Upper lobe of left lung (tissue), 4 donors: Measurements from ENCODE around the gene ARHGAP24.

Experiments
- CTCF ChIP-seq, 6 experiments: fragments of 450-650 bp in 4 of 6; fragments of 200-600 bp in 2 of 6; sonication (generic) in 2 of 6; IDR thresholded peaks; one replicate each; pipeline ENCODE4 v1.5.1; 2016 to 2019; ENCODE audit warnings: antibody characterized with exemption in 6 of 6
- POLR2A ChIP-seq, 4 donors: fragments of 450-650 bp; IDR thresholded peaks; one replicate each; pipeline ENCODE4 v1.5.1; 2016 to 2017; ENCODE audit warnings: antibody characterized with exemption in 4 of 4, mild to moderate bottlenecking in 2 of 4
- POLR2AphosphoS5 ChIP-seq, 2 donors: sonication (generic); formaldehyde crosslinking; IDR thresholded peaks; one replicate each; pipeline ENCODE4 v1.5.1; 2017; ENCODE audit warnings: antibody characterized with exemption in 2 of 2

GRCh38 chr4:85656759-85657505 is 182.0 kb downstream of the ARHGAP24 start:
- TF ChIP-seq CTCF (IDR thresholded peaks at IDR 0.05) (no peak), POLR2A (IDR thresholded peaks at IDR 0.05) (no peak), POLR2AphosphoS5 (IDR thresholded peaks at IDR 0.05) (no peak)
